HG03045 (cell line): ENCODE results near the gene UBB.
"Not testable (repeated sequence)": the region's sequence is repeated elsewhere in the genome, so short reads cannot be mapped to it uniquely, and the experiment has no call there.

Source experiments
- ATAC-seq: cut with Tn5 transposase; IDR thresholded peaks from one replicate; pipeline ENCODE4 v1.9.1; 2021; ENCODE audit warnings: mild to moderate bottlenecking, moderate library complexity; ENCODE audit not compliant: unreplicated experiment

Gene UBB

DNA sequence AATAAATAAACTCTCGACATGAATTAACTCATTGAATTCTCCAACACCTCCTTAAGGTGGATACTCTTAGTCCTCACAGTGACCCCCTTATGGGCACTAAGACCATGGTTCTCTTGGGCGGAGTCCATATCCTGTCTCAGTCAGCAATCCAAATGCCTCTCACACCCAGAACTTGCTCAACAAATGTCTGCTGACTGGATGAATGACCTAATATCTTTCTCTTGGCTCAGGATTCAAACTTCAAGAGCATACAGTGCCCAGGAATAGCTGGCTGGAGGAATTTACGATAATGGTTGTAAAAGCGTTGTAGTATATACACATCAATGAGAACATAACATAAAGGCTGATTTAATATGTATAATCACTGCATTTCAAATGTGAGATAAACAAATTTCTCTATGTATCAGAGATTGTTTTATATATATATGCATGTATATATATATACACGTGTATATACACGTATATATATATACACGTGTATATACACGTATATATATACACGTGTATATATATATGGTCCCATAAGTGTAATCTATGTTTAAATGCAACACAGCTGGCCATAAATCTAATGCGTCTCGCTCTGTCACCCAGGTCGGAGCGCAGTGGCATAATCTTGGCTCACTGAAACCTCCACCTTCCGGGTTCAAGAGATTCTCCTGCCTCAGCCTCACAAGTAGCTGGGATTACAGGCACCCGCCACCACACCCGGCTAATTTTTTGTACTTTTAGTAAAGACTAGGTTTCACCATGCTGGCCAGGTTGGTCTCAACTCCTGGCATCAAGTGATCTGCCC, 6.5 kb upstream of the UBB start:
- no peak for ATAC-seq

DNA sequence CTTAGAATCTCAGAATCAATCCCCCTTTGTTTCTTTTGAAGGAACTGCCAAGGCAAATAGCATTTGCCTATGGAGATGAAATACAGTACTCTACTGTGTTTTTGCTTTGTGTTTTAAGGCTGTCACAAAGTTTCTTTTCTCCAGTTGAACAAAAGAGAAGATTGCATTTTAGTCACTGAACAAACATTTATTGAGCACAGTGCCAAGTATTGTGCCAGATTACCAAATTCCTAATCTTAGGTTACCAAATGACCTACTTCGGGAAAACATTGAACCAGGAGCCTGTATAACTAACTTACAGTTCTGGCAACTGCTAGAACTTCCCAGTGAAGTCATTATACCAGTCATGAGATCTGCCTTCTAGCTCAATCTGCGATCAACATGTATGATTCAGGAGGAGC, 3.0 kb upstream of the UBB start:
- ATAC-seq: no peak

DNA sequence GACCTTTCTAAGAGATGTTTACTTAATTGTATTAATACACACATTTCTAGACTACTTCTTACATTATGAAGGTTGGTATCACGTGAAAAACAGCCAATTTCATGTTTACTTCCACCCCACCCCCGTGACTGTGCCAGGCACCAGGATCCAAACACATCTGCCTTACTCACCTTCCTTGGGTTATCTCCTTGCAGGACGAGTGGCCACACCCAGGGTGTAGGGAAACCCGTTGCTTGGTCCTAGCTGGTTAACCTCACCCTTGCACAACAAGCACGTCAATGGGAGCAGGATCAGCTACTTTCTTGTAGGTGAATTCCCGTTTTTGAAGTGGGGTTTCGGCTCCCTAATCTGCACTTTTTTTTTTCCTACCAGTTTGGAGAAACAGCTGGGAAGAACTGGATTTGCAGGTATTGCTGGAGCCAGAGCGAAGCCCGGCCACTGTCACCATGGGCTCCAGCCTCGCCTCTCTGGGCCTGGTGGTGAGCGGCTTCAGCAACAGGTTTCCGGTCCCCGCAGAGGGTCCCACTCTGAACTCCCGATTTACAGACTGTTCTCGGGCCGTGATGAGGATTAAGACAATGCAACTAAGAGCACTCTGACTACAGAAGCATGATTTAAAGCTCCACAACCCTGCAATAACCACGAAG, 2.1 kb upstream of the UBB start:
- ATAC-seq: no peak

GRCh38 chr17:16379654-16380053, 1.2 kb upstream of the UBB start:
- ATAC-seq: no peak

- peak; percentile 15 for ATAC-seq
These were observed 567 bp downstream of the UBB start for GRCh38 chr17:16381496-16381820.

- ATAC-seq: no peak
These were observed 2.3 kb downstream of the UBB start for GRCh38 chr17:16383216-16383615.

DNA sequence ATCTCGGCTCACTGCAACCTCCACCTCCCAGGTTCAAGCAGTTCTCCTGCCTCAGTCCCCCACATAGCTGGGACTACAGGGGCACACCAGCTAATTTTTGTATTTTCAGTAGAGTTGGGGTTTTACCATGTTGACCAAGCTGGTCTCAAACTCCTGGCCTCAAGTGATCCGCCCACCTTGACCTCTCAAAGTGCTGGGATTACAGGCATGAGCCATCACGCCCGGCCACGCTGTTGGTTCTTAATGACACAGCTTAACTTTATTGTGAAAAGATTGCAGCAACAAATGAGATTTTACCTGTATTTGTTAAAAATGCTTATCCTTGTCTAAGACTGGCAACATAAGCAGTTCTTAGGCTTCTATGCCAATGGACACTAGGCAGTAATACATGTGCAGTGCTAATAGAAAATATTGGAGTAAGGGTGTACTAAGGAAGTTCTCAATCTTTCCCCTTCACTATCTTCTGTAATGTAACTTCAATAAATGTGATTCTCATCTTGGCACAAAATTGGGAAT, 2.9 kb downstream of the UBB start:
- ATAC-seq: no peak

DNA sequence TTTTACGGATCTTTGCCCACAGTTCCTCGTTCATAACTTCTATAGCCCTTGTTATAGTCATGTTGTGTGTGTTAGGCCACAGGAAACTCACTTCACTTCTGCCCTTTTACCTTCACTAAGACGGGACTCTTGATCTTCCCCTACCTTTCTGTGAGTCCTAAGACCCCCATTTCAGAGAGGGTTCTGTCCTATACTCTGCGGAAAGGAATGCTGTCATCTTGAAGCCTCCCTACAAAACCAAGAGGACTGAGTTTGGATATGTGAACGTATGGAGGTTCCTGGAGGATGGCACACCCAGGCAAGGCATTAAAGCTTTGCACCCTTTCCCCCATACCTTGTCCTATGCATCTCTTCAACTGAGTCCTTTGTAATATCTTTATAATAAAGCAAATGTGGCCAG, 3.7 kb downstream of the UBB start:
- no peak for ATAC-seq

DNA sequence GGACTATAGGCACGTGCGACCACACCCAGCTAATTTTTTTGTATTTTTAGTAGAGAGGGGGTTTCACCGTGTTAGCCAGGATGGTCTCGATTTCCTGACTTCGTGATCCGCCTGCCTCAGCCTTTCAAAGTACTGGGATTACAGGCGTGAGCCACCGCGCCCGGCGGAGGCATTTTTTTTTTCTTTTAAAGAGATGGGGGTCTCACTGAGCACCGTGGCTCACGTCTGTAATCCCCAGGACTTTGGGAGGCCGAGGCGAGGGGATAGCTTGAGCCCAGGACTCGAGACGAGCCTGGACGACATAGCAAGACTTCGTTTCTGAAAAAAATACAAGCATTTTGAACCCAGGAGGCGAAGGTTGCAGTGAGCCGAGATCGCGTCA, 5.2 kb downstream of the UBB start:
- ATAC-seq: not testable (repeated sequence)

GRCh38 chr17:16391451-16391850, 10.6 kb downstream of the UBB start:
- no peak for ATAC-seq

- ATAC-seq: not testable (repeated sequence)
These were observed 11.6 kb downstream of the UBB start for GRCh38 chr17:16392491-16392890.

- not testable (repeated sequence) for ATAC-seq
These were observed 15.0 kb downstream of the UBB start for GRCh38 chr17:16395887-16396286.

DNA sequence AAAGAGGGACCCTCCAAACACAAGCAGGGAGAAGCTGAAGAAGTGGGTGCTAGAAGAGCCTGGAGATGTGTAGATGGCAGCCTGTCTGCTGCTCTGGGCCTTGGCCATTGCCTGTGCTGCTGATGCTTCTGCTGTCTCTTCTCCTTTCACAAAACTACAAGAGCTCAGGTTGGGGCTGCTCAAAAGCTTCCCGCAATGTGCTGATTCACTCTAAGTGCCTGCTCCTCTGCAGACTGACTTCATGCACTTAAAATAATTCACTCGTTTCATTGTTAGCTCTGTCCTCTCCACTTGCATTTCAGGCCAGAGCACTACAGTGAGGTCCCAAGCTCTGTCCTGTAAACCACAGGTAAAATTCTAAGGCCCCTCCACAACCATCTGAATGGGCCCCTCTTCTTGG, 15.8 kb downstream of the UBB start:
- ATAC-seq: not testable (repeated sequence)

DNA sequence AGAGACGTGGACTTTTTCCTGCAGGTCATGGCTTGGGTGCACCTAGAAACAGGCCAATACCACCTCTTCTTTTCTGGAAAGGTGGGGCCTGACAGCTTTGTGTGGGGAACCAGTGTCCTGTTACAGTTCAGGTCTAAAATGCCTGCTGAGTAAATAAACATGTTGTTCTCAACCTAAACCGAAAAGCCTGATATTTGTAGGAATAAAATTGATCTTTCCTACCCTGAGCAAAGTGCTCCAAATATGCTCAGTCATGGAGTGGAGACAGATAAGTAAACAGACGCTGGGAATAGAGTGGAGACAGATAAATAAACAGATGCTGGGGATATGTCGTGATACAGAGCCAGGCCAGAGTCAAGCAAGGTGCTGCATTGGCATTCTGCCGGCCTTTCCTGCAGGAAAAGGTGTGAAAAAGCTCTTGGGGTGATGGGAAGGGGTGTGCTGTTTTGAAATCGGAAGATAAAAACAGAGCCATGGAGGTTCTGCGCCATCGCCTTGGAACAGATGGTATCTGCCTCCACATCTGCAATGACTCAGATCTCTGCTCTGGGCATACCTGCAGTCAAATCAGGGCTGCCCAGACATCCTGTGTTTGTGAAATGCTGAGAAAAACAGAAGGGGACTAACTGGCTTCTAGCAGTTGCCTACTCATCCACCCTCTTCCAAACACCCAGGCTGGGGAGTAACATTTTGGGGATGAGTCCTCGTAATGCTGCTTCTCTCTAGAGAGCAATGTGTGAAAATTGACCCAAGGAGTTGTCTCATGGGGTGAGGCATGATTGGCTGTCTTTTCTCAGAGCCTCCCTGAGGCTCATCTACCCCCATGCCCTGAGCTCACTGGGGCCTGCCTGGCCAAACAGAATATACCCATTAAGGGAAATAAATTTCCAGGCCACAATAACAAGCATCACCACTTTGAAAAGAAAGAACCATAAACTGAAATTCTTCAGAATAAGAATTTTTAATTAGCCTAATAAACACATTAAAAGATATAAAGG, 17.7 kb downstream of the UBB start:
- peak; percentile 56 for ATAC-seq

DNA sequence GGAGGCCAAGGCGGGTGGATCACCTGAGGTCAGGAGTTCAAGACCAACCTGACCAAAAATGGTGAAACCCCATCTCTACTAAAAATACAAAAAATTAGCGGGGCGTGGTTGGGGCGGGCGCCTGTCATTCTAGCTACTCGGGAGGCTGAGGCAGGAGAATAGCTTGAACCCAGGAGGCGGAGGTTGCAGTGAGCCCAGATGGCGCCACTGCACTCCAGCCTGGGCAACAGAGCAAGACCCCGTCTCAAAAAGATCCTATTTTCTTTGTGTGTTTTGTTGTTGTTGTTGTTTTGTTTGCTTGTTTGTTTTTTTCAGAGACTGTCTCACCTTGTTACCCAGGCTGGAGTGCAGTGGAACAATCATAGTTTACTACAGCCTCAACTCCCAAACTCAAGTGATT, 23.0 kb downstream of the UBB start:
- not testable (repeated sequence) for ATAC-seq

DNA sequence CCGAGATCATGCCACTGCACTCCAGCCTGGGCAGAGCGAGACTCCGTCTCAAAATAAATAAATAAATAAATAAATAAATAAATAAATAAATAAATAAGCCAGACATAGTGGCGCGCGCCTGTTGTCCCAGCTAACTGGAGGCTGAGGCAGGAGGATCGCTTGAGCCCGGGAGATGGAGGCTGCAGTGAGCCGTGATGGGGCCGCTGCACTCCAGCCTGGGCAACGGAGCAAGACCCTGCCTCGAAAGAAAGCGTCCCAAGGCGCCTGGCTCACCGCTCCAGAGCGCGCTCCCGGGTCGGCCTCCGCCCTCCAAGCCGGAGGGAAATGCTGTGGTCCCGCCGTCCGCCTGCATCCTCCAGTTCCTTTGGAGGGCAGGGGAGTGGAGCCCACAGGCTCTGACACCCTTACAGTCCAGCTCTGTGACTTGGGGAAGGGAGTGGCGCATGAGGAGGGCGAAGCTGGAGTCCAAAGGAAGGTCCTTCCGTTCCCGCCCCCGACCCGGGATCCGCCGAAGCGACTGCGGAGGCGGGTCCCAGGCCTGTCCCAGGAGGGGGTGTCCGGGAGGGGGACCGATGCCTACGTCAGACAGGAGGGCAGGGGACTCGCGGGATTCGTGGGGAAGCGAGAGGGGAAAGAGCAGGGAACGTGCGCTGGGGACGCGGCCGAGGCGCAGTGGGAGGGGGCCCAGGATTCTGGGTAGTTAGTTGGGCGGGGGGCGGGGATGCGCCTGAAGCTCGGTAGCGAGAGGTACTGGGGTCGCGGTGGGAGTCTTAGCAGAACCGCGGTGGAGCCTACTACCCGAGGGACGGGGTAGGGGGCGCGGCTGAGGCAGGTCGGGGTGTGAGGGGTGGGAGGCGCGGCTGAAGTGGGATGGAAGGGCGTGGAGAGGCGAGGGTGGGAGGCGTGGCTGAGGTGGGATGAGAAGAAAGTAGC, 26.1 kb downstream of the UBB start:
- ATAC-seq: no peak

- ATAC-seq: peak; percentile 72
These were observed 27.2 kb downstream of the UBB start for GRCh38 chr17:16407911-16408588.

DNA sequence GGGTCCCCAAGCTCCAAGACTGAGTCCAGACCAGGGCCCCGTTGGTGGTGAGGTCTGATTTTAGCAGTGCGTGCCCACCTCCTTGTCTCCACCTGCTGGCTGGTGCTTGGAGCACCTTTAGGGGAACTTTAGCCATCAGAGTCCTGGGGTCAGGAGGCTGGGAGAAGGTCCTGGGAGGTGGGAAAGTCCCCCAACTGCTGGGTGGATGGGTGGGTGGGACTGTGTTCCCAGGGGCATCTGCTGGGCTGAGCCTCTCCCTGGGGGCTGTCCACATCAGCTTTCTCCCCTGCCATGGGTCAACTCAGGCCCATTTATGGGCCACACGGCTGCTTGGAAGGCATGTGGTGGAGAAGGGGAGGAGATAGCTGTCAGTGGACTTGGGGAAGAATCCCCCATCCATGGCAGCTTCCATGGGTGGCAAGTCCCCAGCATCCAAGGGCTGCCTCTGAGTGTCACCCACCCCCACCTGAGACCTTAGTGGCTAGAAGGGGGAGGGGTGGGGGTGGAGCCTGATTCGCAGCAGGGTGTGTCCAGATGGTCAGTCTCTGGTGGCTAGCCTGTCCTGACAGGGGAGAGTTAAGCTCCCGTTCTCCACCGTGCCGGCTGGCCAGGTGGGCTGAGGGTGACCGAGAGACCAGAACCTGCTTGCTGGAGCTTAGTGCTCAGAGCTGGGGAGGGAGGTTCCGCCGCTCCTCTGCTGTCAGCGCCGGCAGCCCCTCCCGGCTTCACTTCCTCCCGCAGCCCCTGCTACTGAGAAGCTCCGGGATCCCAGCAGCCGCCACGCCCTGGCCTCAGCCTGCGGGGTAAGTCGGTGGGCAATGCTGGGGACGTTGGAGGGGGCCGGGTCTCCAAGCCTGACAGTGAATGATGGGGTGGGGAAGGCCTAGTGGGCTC, 34.4 kb downstream of the UBB start, which contains the start of gene TRPV2:
TRPV2 (plus strand) TSS at position 541 of the 894 bp plus-strand sequence. CDS start 2,098 bp downstream, outside the sequence.
- ATAC-seq: no peak
